Stimulated activated CD8-positive, alpha-beta memory T cell treated with anti-CD3 and anti-CD28 coated beads, Interleukin-15, amount 100 ng/mL, for 1 hour (primary cell): ENCODE data around the gene GATM.

Experiments
- DNase-seq: peaks from one replicate; pipeline ENCODE4 v3.0.0-alpha.2; 2020; ENCODE audit warnings: low read depth

The GATM gene, protein sequence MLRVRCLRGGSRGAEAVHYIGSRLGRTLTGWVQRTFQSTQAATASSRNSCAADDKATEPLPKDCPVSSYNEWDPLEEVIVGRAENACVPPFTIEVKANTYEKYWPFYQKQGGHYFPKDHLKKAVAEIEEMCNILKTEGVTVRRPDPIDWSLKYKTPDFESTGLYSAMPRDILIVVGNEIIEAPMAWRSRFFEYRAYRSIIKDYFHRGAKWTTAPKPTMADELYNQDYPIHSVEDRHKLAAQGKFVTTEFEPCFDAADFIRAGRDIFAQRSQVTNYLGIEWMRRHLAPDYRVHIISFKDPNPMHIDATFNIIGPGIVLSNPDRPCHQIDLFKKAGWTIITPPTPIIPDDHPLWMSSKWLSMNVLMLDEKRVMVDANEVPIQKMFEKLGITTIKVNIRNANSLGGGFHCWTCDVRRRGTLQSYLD

DNA sequence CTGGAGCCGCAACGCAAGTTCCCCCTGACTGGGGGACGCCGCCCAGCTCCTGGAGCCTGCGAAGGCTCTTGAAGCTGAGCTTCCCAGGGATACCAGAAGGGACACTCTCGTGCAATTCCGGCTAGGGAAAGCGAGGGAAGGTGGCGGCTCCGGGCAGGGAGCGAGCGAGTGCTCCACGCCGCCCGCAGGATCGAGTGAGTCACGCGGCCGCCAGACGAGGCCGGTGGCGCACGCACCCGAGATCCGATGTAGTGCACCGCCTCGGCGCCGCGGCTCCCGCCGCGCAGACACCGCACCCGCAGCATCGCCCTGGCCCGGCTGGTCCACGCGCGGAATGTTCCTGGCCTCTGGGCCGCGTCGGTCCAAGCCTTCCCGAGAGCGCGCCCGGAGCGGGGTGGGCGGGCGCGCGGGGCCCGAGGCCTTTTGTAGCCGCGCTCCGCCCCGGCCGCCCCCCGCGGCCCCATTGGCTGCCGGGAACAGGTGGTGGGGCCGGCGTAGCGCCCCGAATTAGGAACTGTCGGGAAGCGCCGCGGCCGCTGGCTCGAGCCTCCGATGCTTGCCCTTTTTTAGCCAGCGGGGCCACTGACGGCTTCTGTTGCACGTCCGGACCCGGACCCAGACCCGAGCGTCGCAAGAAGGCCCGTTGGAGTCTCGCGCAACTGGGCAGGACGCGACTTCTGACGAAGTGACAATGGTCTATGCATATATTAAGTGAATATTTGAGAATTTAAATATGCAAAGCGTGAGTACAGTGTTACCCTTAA, at the start of gene GATM:
Gene GATM (minus strand): TSS at position 396 of the 764 bp plus-strand sequence. CDS start 91 bp downstream, at position 305.
- DNase-seq: no peak

DNA sequence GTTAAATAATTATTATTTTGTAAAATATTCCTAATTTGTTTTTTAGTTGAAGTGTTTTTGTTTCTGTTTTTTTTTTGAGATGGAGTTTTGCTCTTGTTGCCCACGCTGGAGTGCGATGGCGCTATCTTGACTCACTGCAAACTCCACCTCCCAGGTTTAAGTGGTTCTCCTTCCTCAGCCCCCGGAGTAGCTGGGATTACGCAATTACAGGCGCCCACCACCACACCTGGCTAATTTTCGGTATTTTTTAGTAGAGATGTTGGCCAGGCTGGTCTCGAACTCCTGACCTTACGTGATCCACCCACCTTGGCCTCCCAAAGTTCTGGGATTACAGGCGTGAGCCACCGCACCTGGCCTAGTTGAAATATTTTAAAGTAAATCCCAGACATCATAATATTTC, 48.7 kb upstream of the GATM start:
- no peak for DNase-seq

DNA sequence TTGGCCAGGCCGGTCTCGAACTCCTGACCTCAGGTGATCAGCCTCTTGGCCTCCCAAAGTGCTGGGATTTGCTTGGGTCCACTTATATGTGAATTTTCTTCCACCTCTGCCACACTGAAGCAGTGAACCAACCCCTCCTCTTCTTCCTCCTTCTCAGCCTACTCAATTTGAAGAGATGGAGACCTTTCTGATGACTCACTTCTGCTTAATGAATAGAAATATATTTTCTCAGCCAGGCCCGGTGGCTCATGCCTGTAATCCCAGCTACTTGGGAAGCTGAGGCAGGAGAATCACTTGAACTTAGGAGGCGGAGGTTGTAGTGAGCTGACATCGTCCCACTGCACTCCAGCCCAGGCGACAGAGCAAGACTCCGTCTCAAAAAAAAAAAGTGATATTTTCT, 46.8 kb upstream of the GATM start:
- no peak for DNase-seq

DNA sequence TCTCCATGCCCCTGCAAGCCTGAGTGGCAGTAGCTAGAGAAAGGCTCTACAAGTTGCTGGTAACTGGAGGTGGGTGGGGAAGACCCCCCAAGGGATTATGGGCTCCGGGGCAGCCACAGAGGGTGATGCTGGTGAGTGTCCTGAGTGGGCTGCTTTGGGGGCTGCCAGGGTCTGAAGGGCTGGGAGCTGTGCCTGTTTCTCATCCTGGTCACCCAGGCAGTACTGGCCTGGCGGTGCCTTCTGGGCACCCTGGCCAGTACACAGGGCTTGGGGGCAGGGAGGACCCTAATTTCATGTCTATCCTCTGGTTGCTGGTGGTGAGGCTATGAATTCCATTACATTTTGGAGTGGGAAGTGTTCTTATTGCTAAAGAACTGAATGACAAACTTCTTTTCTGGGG, 46.1 kb upstream of the GATM start:
- DNase-seq: no peak

DNA sequence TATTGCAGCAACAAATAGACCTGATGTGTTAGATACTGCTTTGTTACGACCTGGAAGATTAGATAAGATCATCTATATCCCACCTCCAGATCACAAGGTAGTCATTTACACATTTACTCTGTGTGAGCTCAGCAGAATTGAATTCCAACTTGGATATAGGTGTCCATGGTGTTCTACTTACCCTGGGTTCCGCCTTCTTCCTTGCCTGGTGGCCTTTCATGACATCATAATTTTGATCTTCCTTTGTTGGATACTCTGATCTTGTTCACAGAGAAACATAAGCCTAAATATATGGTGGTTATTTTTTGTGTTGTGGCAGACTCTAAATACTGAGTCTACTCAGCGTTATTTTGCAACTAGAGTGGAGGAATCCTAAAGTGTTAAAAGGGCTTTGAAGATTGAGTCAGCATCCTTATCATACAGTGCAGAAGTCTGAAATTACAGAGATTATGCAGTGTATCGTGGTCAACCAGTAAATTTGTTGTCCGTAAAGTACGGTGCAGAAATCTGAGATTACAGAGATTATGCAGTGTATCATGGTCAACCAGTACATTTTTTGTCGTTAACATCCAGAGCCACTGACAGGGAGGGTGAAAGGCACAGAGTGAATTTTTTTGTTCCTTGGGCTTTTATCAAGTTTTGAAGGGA, 39.1 kb upstream of the GATM start:
- no peak for DNase-seq

DNA sequence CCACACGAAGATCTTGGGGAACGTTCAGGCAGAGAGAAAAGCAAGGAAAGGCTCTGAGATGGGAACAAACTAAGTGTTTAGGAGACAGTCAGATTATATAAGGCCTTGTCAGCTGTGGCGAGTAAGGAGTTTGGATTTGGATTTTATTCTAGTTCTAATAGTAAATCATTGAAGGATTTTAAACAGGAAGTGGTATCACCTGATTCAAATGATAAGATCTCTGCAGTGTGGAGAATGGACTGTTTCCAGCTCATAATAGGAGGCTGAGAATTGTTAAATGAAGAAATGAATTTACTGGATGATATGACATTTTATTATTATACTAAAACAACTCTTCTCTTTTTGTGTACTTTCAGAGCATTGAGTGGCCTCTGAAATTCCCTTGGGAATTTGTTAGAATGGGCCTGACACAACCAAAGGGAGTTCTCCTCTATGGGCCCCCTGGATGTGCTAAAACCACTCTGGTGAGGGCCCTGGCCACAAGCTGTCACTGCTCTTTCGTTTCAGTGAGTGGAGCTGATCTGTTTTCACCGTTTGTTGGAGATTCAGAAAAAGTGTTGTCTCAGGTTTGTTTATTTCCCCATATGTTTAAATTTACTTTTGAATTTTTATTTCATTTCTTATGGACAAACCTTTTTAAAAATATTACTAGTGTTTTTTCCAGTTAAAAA, 36.0 kb upstream of the GATM start:
- DNase-seq: no peak

DNA sequence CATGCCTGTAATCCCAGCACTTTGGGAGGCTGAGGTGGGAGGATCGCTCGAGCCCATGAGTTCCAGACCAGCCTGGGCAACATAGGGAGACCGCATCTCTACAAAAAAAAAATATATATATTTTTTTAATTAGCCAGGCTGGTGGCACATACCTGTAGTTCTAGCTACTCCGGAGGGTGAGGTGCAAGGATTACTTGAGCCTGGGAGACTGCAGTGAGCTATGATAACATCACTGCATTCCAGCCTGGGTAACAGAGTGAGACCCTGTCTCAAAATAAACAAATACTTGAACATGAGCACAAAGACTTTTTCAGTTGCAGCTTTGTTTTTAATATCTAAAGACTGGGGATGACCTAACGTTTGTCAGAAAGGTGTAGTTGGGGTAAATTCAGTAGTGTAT, 31.3 kb upstream of the GATM start:
- DNase-seq: no peak

DNA sequence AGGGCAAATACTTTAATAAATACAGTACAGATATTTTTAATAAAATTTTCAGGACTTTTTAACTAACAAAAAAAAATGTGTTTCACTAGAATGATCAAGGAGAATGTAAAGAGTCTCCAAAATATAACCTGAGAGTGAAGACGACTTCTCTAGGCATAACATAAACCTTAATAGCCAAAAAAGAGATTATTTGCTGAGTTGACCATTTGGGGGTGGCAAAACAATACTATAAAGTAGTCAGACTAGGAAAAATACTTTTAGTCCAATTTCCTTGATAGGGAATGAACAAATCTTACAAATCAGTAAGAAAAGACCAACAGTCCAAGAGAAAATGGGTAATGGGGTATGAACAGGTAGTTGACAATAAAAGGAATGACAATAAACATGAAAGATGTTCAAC, 29.4 kb upstream of the GATM start:
- no peak for DNase-seq

DNA sequence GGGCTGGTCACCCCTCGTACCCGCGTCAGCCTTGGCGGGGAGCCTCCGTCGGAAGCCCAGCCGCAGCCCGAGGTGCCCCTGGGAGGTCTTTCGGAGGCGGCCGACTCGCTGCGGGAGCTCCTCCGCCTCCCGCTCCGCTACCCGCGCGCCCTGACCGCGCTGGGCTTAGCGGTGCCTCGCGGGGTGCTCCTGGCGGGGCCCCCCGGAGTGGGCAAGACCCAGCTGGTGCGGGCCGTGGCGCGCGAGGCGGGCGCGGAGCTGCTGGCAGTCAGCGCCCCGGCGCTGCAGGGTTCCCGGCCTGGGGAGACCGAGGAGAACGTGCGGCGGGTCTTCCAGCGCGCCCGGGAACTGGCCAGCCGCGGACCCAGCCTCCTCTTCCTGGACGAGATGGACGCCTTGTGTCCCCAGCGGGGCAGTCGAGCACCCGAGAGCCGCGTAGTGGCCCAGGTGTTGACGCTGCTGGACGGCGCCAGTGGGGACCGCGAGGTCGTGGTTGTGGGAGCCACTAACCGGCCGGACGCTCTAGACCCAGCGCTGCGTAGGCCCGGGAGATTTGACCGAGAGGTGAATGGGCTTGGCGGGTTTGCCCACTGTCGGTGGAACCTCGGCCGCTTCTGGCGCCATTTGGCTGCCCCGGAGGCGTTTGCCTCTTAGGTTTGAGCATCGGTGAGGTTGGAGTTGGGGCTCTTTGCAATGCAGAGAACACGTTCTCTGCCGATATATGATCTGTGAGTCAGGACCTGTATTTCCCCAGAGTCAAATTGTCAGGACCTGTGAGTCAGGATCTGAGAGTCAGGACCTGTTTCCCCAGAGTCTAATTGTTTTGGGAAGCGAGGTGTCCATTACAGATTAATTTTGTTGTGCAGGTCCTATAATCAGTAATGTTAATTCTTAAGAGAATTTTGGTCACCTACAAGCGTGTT, 24.9 kb upstream of the GATM start:
- DNase-seq: no peak

DNA sequence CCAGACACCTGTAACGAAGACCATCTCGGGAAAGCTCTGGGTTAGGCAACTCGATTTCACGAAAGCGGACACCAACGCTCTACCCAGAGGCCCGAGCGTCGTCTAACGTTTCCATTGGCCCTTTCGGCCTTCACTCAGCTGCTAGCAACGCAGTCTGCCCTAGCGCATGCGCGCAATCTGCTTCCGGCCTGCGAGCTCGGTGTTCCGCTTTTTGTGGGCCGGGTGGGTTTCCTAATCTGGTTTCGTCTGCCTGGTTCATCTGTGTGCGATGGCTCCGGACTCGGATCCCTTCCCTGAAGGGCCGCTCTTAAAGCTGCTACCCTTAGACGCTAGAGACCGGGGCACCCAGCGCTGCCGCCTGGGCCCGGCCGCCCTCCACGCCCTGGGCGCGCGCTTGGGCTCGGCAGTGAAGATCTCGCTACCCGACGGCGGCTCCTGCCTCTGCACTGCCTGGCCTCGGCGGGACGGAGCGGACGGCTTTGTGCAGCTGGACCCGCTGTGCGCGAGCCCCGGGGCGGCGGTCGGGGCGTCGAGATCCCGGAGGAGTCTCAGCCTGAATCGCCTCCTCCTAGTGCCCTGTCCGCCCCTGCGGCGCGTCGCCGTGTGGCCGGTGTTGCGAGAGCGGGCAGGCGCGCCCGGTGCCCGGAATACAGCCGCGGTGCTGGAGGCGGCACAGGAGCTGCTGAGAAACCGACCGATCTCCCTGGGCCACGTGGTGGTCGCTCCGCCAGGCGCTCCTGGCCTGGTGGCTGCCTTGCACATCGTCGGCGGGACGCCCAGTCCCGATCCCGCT, 24.0 kb upstream of the GATM start:
- peak; percentile 90 for DNase-seq

DNA sequence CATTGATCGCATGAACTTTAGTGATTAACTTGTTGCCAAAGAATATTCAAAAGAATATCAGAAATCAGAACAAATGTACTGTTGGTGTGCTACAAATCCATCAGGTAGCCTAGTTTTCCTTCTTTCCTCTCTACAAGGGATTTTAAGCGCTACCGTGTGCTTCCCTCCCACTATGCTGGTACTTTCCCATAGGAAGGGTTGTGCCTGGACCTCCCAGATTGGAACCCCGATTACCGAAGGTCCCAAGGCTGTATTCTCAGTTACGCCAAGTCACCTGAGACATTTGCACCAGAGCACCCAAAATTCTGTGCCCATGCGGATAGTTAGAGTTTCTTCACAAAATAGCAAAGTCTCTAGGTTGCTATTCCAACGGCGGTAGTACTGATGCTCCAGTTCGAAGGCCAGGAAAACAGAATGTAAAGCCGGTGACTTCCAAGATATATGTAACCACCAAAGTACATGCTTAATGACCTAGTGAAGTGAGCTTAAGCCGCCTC, 23.4 kb upstream of the GATM start:
- DNase-seq: no peak

DNA sequence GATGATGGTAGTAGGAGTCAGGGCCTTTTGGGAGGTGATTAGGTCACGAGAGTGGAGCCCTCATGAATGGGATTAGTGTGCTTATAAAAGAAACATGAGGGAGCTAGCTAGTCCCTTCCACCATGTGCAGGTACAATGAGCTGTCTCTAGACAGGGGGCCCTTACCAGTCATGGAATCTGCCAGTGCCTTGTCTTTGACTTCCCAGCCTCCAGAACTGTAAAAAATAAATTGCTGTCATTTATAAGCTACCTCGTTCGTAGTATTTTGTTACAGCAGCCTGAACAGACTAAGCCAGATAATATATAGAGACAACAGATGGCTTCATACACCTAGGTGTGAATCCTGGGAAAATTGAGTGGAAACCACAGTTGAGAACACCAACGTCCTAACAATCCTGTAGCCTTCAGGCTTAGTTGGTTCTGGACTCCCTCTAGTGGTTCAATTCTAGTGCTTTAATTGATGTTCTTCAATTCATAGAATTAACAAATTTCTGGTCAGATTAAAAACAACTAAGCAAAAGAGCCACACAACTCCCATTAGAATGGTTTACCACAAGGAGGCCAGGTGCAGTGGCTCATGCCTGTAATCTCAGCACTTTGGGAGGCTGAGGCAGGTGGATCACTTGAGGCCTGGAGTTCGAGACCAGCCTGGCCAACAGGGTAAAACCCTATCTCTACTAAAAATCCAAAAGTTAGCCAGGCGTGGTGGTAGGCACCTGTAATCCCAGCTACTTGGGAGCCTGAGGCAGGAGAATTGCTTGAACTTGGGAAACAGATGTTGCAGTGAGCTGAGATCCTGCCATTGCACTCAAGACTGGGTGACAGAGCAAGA, 21.3 kb upstream of the GATM start:
- no peak for DNase-seq

DNA sequence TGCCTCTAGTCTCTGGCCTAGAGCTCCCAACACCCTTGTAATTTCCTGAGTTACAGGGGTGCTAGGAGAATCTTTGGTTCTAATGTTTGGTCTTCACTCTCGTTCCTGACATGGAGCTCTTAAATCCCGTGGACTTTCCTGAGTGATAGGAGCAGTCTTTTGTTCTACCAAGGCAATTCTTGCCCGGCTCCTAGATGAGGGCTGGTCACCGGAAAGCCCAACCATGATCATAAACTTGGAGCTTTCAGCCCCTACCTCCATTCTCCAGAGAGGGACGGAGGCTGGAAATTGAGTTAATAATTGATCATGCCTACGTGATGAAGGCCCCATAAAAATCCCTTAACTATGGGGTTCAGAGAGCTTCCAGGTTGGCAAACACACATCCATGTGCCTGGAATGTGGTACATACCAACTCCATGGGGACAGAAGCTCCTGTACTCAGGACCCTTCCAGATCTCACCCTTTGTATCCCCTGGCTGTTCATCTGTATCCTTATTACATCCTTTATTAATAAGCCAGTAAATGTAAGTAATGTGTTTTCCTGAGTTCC, 18.8 kb upstream of the GATM start:
- no peak for DNase-seq

DNA sequence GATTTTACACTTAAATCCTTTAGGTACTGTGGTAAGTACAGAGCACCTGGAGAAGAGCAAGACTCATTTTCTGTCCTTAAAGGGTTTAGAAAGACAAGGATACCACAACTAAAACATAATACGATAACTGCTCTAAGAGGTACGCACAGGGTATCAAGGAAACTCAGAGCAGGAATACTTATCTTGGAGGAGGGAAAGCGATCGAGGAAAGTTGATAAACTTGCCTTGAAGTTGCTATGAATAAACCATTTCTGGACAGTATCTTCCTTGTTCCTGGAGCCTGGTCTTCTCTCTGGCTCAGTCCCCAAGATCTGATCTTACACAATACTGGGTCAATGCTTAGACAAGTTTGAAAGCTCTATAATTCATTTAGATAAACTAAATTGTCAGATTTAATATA, 17.6 kb upstream of the GATM start:
- DNase-seq: no peak

DNA sequence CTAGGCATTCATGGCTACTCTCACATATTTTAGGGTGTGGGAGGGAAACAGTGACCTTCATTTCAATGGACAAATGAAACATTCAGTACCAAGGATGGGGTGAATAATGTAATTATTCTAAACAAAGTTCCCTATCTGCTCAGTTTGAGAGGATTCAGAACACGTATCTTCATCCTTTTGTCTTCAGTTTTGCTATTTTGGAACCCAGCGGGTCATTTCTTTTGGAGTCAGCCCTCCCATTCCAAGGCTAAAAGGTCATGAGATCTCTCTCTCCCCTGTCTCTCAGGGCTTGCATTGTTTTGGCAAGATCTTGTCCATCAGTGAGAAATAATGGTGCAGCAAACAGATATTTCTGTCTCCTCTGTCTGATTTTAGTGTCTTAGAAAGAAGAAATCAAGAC, 16.3 kb upstream of the GATM start:
- DNase-seq: no peak

DNA sequence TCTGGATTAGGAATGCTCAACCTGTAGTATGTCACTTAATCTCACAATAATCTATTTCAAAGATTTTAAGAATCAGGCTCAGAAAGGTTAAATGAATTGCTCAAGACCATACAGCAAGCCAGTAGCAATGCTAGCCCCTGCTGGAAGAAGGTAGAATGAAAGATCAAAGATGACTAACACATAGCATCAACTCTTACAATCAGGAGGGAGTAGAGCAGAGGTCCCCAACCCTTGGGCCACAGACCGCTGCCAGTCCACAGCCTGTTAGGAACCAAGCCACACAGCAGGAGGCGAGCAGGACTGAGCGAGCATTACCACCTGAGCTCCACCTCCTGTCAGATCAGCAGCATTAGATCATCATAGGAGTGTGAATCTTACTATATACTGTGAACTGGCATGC, 15.5 kb upstream of the GATM start:
- DNase-seq: no peak

DNA sequence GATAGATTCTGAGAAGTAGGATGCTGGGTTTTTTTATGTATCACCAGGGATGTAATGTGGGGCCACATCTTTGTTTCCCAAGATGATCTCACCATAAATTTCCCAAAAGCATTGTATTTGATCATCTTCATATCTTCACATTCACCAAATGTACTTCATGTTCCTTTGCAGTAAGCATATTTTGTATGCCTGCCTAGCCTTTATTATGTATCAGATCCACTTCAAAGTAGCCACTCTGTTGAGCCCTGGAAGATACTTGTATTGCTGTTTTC, 14.2 kb upstream of the GATM start:
- no peak for DNase-seq

DNA sequence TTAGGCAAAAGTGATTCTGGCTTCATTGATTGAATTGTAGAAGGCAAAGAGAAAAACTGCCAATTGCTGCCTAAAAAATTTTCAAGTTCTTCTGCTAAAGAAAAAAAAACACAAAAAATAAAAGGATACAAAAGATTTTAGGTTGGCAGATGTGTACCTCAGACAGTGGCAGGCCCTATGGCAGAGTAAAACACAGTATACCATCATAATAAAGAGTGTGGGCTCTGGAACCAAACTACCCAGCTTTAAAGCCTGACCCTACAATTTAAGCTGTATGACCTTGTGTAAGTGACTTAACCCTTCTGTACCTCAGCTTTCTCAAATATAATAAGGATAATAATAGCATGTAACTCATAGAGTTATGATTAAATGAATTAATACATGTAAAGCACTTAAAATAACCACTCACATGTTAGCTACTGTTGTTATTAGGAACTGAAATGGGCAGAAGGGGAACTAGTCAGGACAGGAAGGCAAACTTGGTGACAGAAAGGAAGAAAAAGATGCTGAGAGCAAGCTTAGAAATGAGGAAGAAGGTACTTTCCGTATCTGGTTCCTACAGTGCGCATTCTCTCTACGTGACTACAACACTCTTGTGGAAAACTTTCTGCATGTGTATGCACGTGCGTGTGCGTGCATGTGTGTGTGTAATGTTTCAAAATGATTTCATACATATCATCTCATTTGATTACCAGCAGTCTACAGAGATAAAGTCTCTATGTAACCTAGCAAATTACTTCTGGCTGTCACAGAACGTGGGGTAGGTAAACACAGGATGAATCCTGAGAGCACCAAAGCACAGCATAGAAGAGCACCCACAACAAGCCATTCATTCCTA, 13.6 kb upstream of the GATM start:
- no peak for DNase-seq
